Spinal cord (tissue), 10 donors: Measurements from ENCODE around the gene SAE1. TPM values are rescaled to one million over a fixed set of nuclear protein-coding genes. Genes with fewer than 3 reads are reported as not detected.

Experiments
- DNase-seq, 6 donors: peaks; one replicate each; pipeline versions ENCODE4 v3.0.0 to v3.0.0-alpha.2; 2013 to 2015; ENCODE audit warnings: low spot score in 6 of 6, low read depth in 4 of 6
- H3K27ac ChIP-seq: one replicate; pipeline ENCODE4 v1.5.1; 2013; ENCODE audit warnings: low read depth, low read length, control low read depth
- H3K27me3 ChIP-seq: one replicate; pipeline ENCODE4 v1.6.1; 2013; ENCODE audit warnings: low read length; ENCODE audit not compliant: control insufficient read depth, insufficient read depth
- H3K36me3 ChIP-seq: one replicate; pipeline ENCODE4 v1.6.1; 2013; ENCODE audit warnings: low read length; ENCODE audit not compliant: control insufficient read depth, insufficient read depth
- H3K4me1 ChIP-seq: one replicate; pipeline ENCODE4 v1.6.1; 2013; ENCODE audit warnings: low read length; ENCODE audit not compliant: control insufficient read depth, insufficient read depth
- H3K4me3 ChIP-seq: one replicate; pipeline ENCODE4 v1.5.1; 2013; ENCODE audit warnings: low read depth, low read length, control low read depth
- H3K9me3 ChIP-seq: one replicate; pipeline ENCODE4 v1.6.1; 2013; ENCODE audit warnings: low read length; ENCODE audit not compliant: control insufficient read depth, insufficient read depth
- WGBS: methylation state at CpG from one replicate; pipeline ENCODE4 v1.1.5; 2013; ENCODE audit warnings: missing lambda C conversion rate; ENCODE audit not compliant: insufficient coverage; 5-methylcytosine and 5-hydroxymethylcytosine counted together
- polyA plus RNA-seq, 2 donors: library from polyadenylated mRNA; unstranded; fragments of 120-200 nt; gene quantifications; one replicate each; pipeline ENCODE4 v1.2.1, GENCODE V29; 2013; ENCODE audit not compliant: insufficient read length in 2 of 2
- total RNA-seq, 2 donors: library from RNA; depleted of rRNA in 1 of 2; stranded (reverse); fragments of 120-200 nt in 1 of 2; fragments of >200 nt in 1 of 2; gene quantifications; one replicate each; pipeline versions ENCODE4 v1.2.3 to v1.2.4, GENCODE V29; 2013 to 2014
- donor health status: healthy.

The SAE1 gene
- total and polyA plus RNA-seq, 4 donors: 89.8 to 121 (median 106) TPM

- 67% methylated on average over 1 of the region's 5 CpGs for WGBS
- Histone ChIP-seq H3K4me1 (no peaks in the 10 kb centered on the region), H3K27me3 (no peaks in the 10 kb centered on the region), H3K4me3 (no peak overlapping the region), H3K9me3 (no peaks in the 10 kb centered on the region), H3K27ac (peak overlapping the region; percentile 50), H3K36me3 (peaks cover 19% of the 10 kb centered on the region)
- peak in 1 of 6 donors; percentile 20 for DNase-seq
Observed at GRCh38 chr19:47176627-47177090, 46.0 kb downstream of the SAE1 start.

GRCh38 chr19:47179653-47180310, 49.1 kb downstream of the SAE1 start:
- H3K9me3 ChIP-seq: no peaks in the 10 kb centered on the region
- peaks cover 17% of the 10 kb centered on the region for H3K36me3 ChIP-seq
- no peak for DNase-seq
- H3K27me3 ChIP-seq: no peaks in the 10 kb centered on the region
- 80% methylated on average over 1 of the region's 4 CpGs for WGBS
- no peak overlapping the region for H3K4me3 ChIP-seq
- peaks cover 4% of the 10 kb centered on the region for H3K4me1 ChIP-seq
- no peak overlapping the region for H3K27ac ChIP-seq

- no peaks in the 10 kb centered on the region for H3K9me3 ChIP-seq
- peak overlapping the region; percentile 29 for H3K27ac ChIP-seq
- peaks cover 18% of the 10 kb centered on the region for H3K36me3 ChIP-seq
- H3K4me3 ChIP-seq: no peak overlapping the region
- peak in 1 of 6 donors; percentile 31 for DNase-seq
- H3K27me3 ChIP-seq: no peaks in the 10 kb centered on the region
- WGBS: 29% methylated on average over 2 of the region's 2 CpGs
- peaks cover 6% of the 10 kb centered on the region for H3K4me1 ChIP-seq
Observed at GRCh38 chr19:47183601-47184000, 53.0 kb downstream of the SAE1 start.

- no peaks in the 10 kb centered on the region for H3K9me3 ChIP-seq
- 78% methylated on average over 10 of the region's 17 CpGs for WGBS
- H3K27me3 ChIP-seq: no peaks in the 10 kb centered on the region
- peaks cover 22% of the 10 kb centered on the region for H3K36me3 ChIP-seq
- no peak overlapping the region for H3K27ac ChIP-seq
- no peak overlapping the region for H3K4me3 ChIP-seq
- no peak for DNase-seq
- peaks cover 25% of the 10 kb centered on the region for H3K4me1 ChIP-seq
Observed at GRCh38 chr19:47186446-47187334, 56.1 kb downstream of the SAE1 start.

GRCh38 chr19:47187335-47187655, 56.7 kb downstream of the SAE1 start:
- no peaks in the 10 kb centered on the region for H3K9me3 ChIP-seq
- H3K4me1 ChIP-seq: peaks cover 25% of the 10 kb centered on the region
- no peaks in the 10 kb centered on the region for H3K27me3 ChIP-seq
- peaks cover 16% of the 10 kb centered on the region for H3K36me3 ChIP-seq
- H3K27ac ChIP-seq: no peak overlapping the region
- H3K4me3 ChIP-seq: no peak overlapping the region
- no peak for DNase-seq
- 100% methylated on average over 2 of the region's 2 CpGs for WGBS

GRCh38 chr19:47187797-47188196, 57.2 kb downstream of the SAE1 start:
- H3K27me3 ChIP-seq: no peaks in the 10 kb centered on the region
- peaks cover 13% of the 10 kb centered on the region for H3K36me3 ChIP-seq
- H3K27ac ChIP-seq: no peak overlapping the region
- WGBS: 97% methylated on average over 3 of the region's 6 CpGs
- peaks cover 25% of the 10 kb centered on the region for H3K4me1 ChIP-seq
- no peaks in the 10 kb centered on the region for H3K9me3 ChIP-seq
- H3K4me3 ChIP-seq: no peak overlapping the region
- no peak for DNase-seq

GRCh38 chr19:47188507-47189033, 57.9 kb downstream of the SAE1 start:
- Histone ChIP-seq H3K9me3 (no peaks in the 10 kb centered on the region), H3K4me3 (no peak overlapping the region), H3K4me1 (peaks cover 23% of the 10 kb centered on the region), H3K36me3 (peaks cover 11% of the 10 kb centered on the region), H3K27me3 (no peaks in the 10 kb centered on the region), H3K27ac (no peak overlapping the region)
- 86% methylated on average over 3 of the region's 5 CpGs for WGBS
- DNase-seq: no peak

- Histone ChIP-seq H3K27ac (peak overlapping the region; percentile 83), H3K9me3 (no peaks in the 10 kb centered on the region)
- 20% methylated on average over 9 of the region's 12 CpGs for WGBS
Observed at GRCh38 chr19:47190167-47190727, 59.6 kb downstream of the SAE1 start.

GRCh38 chr19:47195434-47195833, 64.8 kb downstream of the SAE1 start:
- no peak for DNase-seq

More at GRCh38 chr19:47190167-47190727, 59.6 kb downstream of the SAE1 start:
- peaks cover 7% of the 10 kb centered on the region for H3K36me3 ChIP-seq
- no peaks in the 10 kb centered on the region for H3K27me3 ChIP-seq
- peak in 5 of 6 donors; percentile 39 to 84 (median 57) for DNase-seq
- no peak overlapping the region for H3K4me3 ChIP-seq
- peaks cover 21% of the 10 kb centered on the region for H3K4me1 ChIP-seq

More at GRCh38 chr19:47195434-47195833, 64.8 kb downstream of the SAE1 start:
- H3K9me3 ChIP-seq: no peaks in the 10 kb centered on the region
- H3K27ac ChIP-seq: no peak overlapping the region
- H3K4me3 ChIP-seq: no peak overlapping the region
- H3K36me3 ChIP-seq: peaks cover 29% of the 10 kb centered on the region
- WGBS: 100% methylated on average over 1 of the region's 1 CpG
- H3K4me1 ChIP-seq: peaks cover 11% of the 10 kb centered on the region
- no peaks in the 10 kb centered on the region for H3K27me3 ChIP-seq
